ENCODE measurements around the gene OSBPL10.

GRCh38 chr3:31629054-31629453 lies 352.0 kb downstream of the OSBPL10 start:
- no peak for TF ChIP-seq ZFP3 (CRISPR knock-in tag; IDR thresholded peaks at IDR 0.05)
- TF ChIP-seq POU6F1 (CRISPR knock-in tag; IDR thresholded peaks at IDR 0.05; ENCODE audit: borderline replicate concordance, low read depth), result no peak
- TF ChIP-seq RARB (CRISPR knock-in tag; IDR thresholded peaks at IDR 0.05), result no peak
- no peak for TF ChIP-seq ZNF565 (CRISPR knock-in tag; conservative IDR thresholded peaks at IDR 0.05; ENCODE audit: low read depth)
- no peak for TF ChIP-seq ZFP30 (CRISPR knock-in tag; IDR thresholded peaks at IDR 0.05)
- no peak for TF ChIP-seq ZNF70 (CRISPR knock-in tag; IDR thresholded peaks at IDR 0.05)
- TF ChIP-seq CSDC2 (CRISPR knock-in tag; IDR thresholded peaks at IDR 0.05), result no peak
- no peak for TF ChIP-seq TOX (CRISPR knock-in tag; IDR thresholded peaks at IDR 0.05; ENCODE audit: borderline replicate concordance)
- no peak for TF ChIP-seq TSHZ2 (CRISPR knock-in tag; IDR thresholded peaks at IDR 0.05)
- TF ChIP-seq BACH2 (CRISPR knock-in tag; IDR thresholded peaks at IDR 0.05; ENCODE audit: borderline replicate concordance), result no peak
- TF ChIP-seq TCF4 (CRISPR knock-in tag; IDR thresholded peaks at IDR 0.05; ENCODE audit: borderline replicate concordance), result no peak
- no peak for TF ChIP-seq CSRNP3 (CRISPR knock-in tag; IDR thresholded peaks at IDR 0.05)

Measured in SK-N-SH treated with all-trans-retinoic acid at 6 μM for 48 hours (cell line).